H1 (cell line): ENCODE results near the gene PRICKLE2.

ENCODE experiments used
- BACH1 ChIP-seq: IDR thresholded peaks from 2 replicates; pipeline ENCODE4 v1.6.1; 2012; ENCODE audit warnings: low read length, improper control_type of control experiment
- CBX8 ChIP-seq: fragments of 300-800, 300-1000 bp; sonication (generic); IDR thresholded peaks from 2 replicates; pipeline ENCODE4 v1.7.1; 2016; ENCODE audit warnings: low read depth, low read length, borderline replicate concordance
- CHD1 ChIP-seq: IDR thresholded peaks from 2 replicates; pipeline ENCODE4 v1.6.1; 2012; ENCODE audit warnings: low read depth, low read length, improper control_type of control experiment
- CTCF ChIP-seq, 3 experiments: IDR thresholded peaks; 1 replicate in 2 of 3; 2 replicates in 1 of 3; pipeline versions ENCODE4 v1.5.1 to v1.6.1; 2011; ENCODE audit warnings: low read length in 3 of 3, mild to moderate bottlenecking in 3 of 3, inconsistent platforms in 2 of 3, low read depth in 1 of 3, moderate library complexity in 1 of 3; ENCODE audit not compliant: insufficient read depth in 1 of 3; ENCODE audit errors: control extremely low read depth in 1 of 3
- EP300 ChIP-seq, 2 experiments: IDR thresholded peaks; 1 replicate in 1 of 2; 2 replicates in 1 of 2; pipeline ENCODE4 v1.6.1; 2011 to 2012; ENCODE audit warnings: low read depth in 2 of 2, low read length in 2 of 2, mild to moderate bottlenecking in 2 of 2, borderline replicate concordance in 1 of 2, inconsistent platforms in 1 of 2, moderate library complexity in 1 of 2
- FOSL1 ChIP-seq: IDR thresholded peaks from 2 replicates; pipeline ENCODE4 v1.6.1; 2011; ENCODE audit warnings: mild to moderate bottlenecking, low read depth, low read length, moderate library complexity; ENCODE audit not compliant: insufficient read depth
- HDAC2 ChIP-seq, 2 experiments: fragments of 300-600 bp in 1 of 2; sonication (generic) in 1 of 2; IDR thresholded peaks; 2 replicates each; pipeline ENCODE4 v1.6.1; 2011 to 2012; ENCODE audit warnings: low read depth in 2 of 2, low read length in 2 of 2, mild to moderate bottlenecking in 2 of 2, moderate library complexity in 2 of 2, borderline replicate concordance in 1 of 2, inconsistent platforms in 1 of 2
- POLR2A ChIP-seq, 2 experiments: IDR thresholded peaks; 1 replicate in 1 of 2; 2 replicates in 1 of 2; pipeline ENCODE4 v1.6.1; 2011; ENCODE audit warnings: low read depth in 2 of 2, low read length in 2 of 2, mild to moderate bottlenecking in 2 of 2; ENCODE audit errors: control extremely low read depth in 1 of 2
- POLR2AphosphoS5 ChIP-seq: IDR thresholded peaks from 2 replicates; pipeline ENCODE4 v1.6.1; 2011; ENCODE audit warnings: low read depth, low read length
- SIRT6 ChIP-seq: IDR thresholded peaks from one replicate; pipeline ENCODE4 v1.7.1; 2012; ENCODE audit warnings: low read length, inconsistent platforms
- TF ChIP-seq, protein P1 (sequence below): IDR thresholded peaks from 2 replicates; pipeline ENCODE4 v1.6.1; 2011; ENCODE audit warnings: low read depth, mild to moderate bottlenecking, low read length; ENCODE audit not compliant: insufficient read depth

DNA sequence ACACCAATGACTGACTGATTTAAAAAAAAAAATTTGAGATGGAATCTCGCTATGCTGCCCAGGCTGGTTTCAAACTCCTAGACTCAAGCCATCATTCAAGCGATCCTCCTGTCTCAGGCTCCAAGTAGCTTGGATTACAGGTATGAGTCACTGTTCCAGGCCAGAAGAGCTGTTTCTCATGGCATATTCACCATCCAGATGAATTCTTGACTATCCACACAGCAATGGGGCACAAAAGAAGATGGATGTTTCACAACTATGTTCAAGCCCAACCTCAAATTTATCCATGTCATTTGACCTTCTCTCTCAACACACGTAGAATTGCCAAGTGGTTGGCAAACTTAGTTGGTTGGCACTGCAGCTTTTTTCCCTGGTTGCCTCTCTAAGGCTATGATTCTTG is 40.6 kb downstream of the PRICKLE2 start:
- TF ChIP-seq CHD1 (no peak), SIRT6 (no peak), CTCF (IDR thresholded peaks at IDR 0.05; ENCODE audit: control extremely low read depth in 1 of 3, insufficient read depth in 1 of 3, low read depth in 1 of 3, low read length in 3 of 3) (no peak), FOSL1 (no peak), POLR2A (IDR thresholded peaks at IDR 0.05; ENCODE audit: control extremely low read depth in 1 of 2, low read depth in 2 of 2, low read length in 2 of 2) (no peak), HDAC2 (IDR thresholded peaks at IDR 0.05; ENCODE audit: borderline replicate concordance in 1 of 2, low read depth in 2 of 2, low read length in 2 of 2) (no peak), BACH1 (no peak), EP300 (IDR thresholded peaks at IDR 0.05; ENCODE audit: borderline replicate concordance in 1 of 2, low read depth in 2 of 2, low read length in 2 of 2) (no peak), CBX8 (no peak), POLR2AphosphoS5 (no peak)
- TF ChIP-seq, protein P1, sequence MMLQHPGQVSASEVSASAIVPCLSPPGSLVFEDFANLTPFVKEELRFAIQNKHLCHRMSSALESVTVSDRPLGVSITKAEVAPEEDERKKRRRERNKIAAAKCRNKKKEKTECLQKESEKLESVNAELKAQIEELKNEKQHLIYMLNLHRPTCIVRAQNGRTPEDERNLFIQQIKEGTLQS: no peak
